Dendritic cell treated with granulocyte-macrophage colony-stimulating factor and Interleukin-4, amounts not matched to agents 40 ng/mL and 50 ng/mL, for 4 days (primary cell): ENCODE measurements around the gene FAM89A.

ENCODE experiments used
- H3K27ac Mint-ChIP-seq: one replicate; pipeline ENCODE4 v1.8.0; 2022; ENCODE audit warnings: mild to moderate bottlenecking, mixed read lengths
- H3K27me3 Mint-ChIP-seq: one replicate; pipeline ENCODE4 v1.8.0; 2022; ENCODE audit warnings: mild to moderate bottlenecking, mixed read lengths
- H3K36me3 Mint-ChIP-seq: one replicate; pipeline ENCODE4 v1.8.0; 2022; ENCODE audit warnings: low read depth, mixed read lengths
- H3K4me1 Mint-ChIP-seq: one replicate; pipeline ENCODE4 v1.8.0; 2022; ENCODE audit warnings: low read depth, mixed read lengths
- H3K4me3 Mint-ChIP-seq: one replicate; pipeline ENCODE4 v1.8.0; 2022; ENCODE audit warnings: mild to moderate bottlenecking, moderate library complexity, mixed read lengths
- H3K9me3 Mint-ChIP-seq: one replicate; pipeline ENCODE4 v1.8.0; 2022; ENCODE audit warnings: mixed read lengths
- intact Hi-C: fragments of 100-400 bp; cut with micrococcal nuclease; formaldehyde crosslinking; loops from one replicate; pipeline ENCODE4 v1.15.0; 2022

FAM89A gene

DNA sequence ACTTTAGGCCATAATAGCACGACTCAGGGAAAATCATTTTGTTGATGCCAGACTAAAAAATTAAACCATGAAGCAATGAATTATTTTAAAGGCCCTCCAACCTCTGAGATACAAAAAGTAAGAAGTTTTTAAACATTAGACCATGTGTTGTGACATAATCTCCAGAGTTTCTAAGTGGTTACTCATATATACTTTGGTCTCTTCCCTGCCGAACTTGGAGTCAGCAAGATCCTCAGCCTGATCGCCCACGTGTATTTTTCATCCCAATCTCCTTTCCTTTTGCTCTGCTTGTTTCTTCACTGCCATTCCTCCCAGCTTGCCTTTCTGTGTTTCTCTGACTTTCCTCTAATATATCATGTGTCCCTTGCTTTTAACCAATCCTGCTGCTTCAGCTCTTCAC is 57.4 kb downstream of the FAM89A start:
- intact Hi-C loops: loop anchor here (5.0 to 10.0 kb wide), 2 partner anchors 55 to 338 kb away; partner anchors contain the start of gene COG2
- Mint-ChIP-seq H3K36me3 (peaks cover 51% of the 10 kb centered on the region), H3K27me3 (no peaks in the 10 kb centered on the region), H3K4me3 (no peak overlapping the region), H3K9me3 (no peaks in the 10 kb centered on the region), H3K27ac (no peak overlapping the region), H3K4me1 (peaks cover 19% of the 10 kb centered on the region)

DNA sequence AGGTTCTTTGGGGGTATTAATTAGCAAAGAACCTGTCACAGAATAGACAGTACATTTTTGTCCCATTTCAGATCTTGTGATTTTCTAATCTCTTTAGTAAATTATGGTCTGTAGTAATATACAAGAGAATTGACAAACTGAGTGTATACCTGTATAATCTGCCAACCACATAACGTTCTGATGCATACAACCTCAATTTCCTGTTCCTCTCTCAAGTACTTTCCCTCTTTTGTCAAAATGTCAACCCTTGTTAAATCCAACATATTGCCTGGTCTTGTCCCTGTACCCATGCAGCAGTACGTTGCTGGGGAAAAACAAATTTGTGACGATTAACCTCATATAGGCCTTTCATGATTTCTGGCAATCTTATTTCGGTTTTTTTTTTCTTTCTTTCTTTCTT is 60.1 kb downstream of the FAM89A start:
- H3K9me3 Mint-ChIP-seq: no peaks in the 10 kb centered on the region
- intact Hi-C loops: loop anchor here (2.0 to 10.0 kb wide), 5 partner anchors 57 to 357 kb away; partner anchors contain the start of genes COG2, EXOC8, GNPAT and SPRTN
- H3K27ac Mint-ChIP-seq: no peak overlapping the region
- H3K4me1 Mint-ChIP-seq: peaks cover 33% of the 10 kb centered on the region
- no peaks in the 10 kb centered on the region for H3K27me3 Mint-ChIP-seq
- no peak overlapping the region for H3K4me3 Mint-ChIP-seq
- H3K36me3 Mint-ChIP-seq: peaks cover 46% of the 10 kb centered on the region

DNA sequence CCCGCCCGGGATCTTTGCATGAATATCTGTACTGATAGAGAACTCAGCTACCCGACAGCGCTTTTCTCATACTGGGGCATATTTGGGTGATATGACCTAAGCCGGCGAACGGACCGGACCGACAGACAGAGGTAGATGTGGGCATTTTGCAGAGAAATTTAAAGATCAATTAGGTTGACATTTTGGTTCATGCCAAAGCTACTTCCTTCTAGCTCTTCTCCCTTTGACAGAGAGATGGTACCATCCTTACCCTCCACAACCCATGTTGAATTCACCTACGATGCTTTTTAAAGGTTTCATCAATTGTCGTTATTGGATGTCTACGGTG is 60.7 kb downstream of the FAM89A start:
- no peaks in the 10 kb centered on the region for H3K9me3 Mint-ChIP-seq
- H3K27ac Mint-ChIP-seq: no peak overlapping the region
- H3K27me3 Mint-ChIP-seq: no peaks in the 10 kb centered on the region
- H3K36me3 Mint-ChIP-seq: peaks cover 48% of the 10 kb centered on the region
- no peak overlapping the region for H3K4me3 Mint-ChIP-seq
- H3K4me1 Mint-ChIP-seq: peaks cover 27% of the 10 kb centered on the region
- intact Hi-C loops: loop anchor here (2.0 to 5.0 kb wide), 3 partner anchors 63 to 358 kb away; partner anchors contain the start of genes EXOC8, GNPAT and SPRTN

DNA sequence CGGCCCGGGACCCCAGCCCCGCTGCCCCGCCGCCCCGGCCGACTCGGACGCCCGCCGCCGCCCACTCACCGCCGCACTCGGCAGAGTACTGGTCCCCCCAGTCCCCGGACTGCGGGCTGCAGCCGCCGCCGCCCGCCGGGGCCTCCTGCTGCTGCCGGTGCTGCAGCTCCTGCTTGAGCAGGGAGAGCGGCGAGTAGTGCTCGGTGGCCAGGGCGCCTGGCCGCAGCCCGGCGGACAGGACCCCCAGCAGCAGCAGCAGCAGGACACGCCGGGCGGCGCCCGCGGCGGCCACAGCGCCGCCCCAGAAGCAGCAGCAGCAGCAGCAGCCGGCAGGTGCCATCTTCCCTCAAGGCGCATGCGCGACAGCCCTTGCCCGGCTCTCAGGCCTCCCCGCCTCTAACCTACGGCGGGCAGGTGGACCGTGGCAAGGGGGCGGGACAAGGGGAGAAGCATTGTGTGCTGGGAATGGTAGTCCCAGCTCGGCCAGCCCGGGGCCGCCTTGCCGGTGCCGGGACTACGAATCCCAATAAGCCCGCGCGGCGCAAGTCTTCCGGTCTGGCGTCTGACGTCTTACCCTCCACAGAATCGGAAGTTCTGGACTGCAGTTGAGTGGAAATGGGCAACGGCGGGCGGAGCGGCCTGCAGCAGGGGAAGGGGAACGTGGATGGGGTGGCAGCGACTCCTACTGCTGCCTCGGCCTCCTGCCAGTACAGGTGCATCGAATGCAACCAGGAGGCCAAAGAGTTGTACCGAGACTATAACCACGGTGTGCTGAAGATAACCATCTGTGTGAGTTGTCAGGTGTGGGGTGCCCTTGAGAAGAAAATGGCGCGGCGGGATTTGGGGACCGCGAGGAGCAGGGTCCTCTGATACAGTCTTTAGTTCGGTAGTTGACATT is 61.3 kb downstream of the FAM89A start, which contains the start of the genes ARV1 and TTC13:
ARV1 (plus strand) TSS at position 604 of the 898 bp plus-strand sequence; CDS start at position 616, 12 bp downstream.
TTC13 (minus strand) TSS at position 371 of the 898 bp plus-strand sequence; CDS start at position 340, 31 bp downstream.
- Mint-ChIP-seq H3K27me3 (no peaks in the 10 kb centered on the region), H3K4me1 (peaks cover 26% of the 10 kb centered on the region), H3K27ac (peak within 1 kb of the TSS; percentile 86), H3K9me3 (no peaks in the 10 kb centered on the region), H3K36me3 (peaks cover 48% of the 10 kb centered on the region), H3K4me3 (peak within 1 kb of the TSS; percentile 83)
- intact Hi-C loops: loop anchor here (2.0 to 5.0 kb wide), 3 partner anchors 62 to 359 kb away; partner anchors contain the start of genes EXOC8, GNPAT and SPRTN

DNA sequence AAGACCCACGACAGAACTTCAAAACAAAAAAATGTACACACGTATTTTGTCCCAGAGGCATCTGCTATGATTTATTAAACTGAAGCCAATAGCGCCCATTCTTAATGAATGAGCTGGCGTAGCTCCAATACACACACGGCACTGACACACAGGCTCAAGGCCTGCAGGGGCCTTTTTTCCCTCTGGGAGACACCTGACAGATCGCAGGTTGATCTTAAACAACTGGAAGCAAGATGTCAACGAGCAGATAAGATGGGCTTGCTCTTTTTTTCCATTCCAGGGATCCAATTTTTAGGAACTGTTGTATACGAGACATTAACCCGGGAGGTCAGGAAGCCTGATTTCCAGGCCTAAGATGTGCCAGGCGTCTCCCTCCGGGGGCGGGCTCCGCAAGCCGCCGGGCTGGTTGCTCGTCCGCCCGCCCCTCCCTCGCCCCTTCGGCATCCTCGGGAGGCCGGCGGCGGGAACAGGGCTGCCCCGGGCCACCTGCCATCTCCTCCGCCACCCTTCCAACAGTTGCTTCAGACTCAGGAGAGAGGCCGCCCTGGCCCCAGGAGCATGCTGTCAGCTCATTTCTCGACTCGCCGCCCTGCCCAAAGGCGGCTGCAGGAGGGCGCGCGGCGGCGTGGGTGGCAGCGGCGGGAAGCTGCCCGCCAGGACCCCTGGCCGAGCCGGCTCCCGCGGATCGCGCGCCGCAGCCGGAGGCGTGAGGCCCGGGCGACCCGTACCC is 62.1 kb downstream of the FAM89A start:
- Mint-ChIP-seq H3K4me1 (peaks cover 31% of the 10 kb centered on the region), H3K36me3 (peaks cover 44% of the 10 kb centered on the region), H3K4me3 (peak overlapping the region; percentile 83), H3K27ac (peak overlapping the region; percentile 86), H3K9me3 (no peaks in the 10 kb centered on the region), H3K27me3 (no peaks in the 10 kb centered on the region)
- intact Hi-C loops: loop anchor here (2.0 to 5.0 kb wide), 3 partner anchors 61 to 359 kb away; partner anchors contain the start of genes EXOC8, GNPAT and SPRTN

DNA sequence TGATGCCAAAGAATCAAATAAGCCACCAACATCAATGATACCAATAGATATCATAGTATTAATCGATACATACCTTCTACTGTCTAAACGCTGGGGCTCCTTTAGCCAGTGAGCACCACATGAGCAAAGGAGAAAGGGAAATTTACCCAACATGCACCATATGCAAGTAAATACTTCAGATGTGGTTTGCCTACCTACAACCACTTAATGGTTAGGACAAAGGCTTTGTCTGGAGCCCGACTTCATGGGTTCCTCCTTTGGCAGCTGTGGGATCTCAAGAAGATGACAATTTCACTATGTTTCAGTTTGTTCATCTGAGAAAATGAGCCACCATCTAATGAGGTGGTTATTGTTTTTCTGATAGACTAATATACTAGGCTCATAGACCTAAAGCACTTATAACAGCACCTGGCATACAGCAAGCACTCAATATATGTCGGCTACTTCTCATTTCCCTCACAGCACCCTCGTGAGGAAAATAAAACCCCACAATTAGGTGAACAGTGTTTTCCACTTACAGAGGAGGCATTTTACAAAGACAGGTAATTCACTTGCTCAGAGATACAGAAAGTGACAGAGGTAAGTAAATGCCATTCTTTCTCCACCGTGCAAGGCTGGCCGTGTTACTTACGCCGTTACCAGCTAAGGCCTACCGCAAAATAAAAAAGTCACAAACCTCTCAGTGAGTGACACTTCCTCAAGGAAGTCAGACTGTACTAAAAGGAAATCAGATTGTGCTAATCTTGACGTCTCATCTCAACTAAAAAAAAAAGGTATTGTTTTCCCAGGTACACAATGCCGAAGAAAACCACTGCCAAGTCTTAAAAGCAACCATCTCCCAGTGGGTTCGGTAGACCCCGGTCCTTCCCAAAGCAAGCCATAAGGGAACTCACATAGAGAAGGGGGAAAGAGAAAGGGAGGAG is 63.0 kb downstream of the FAM89A start:
- intact Hi-C loops: loop anchor here (5.0 kb wide), 1 partner anchor 360 kb away; the partner anchor contains the start of genes EXOC8 and SPRTN
- Mint-ChIP-seq H3K36me3 (peaks cover 44% of the 10 kb centered on the region), H3K27ac (peak overlapping the region; percentile 86), H3K9me3 (no peaks in the 10 kb centered on the region), H3K4me3 (peak overlapping the region; percentile 83), H3K4me1 (peaks cover 40% of the 10 kb centered on the region), H3K27me3 (no peaks in the 10 kb centered on the region)

DNA sequence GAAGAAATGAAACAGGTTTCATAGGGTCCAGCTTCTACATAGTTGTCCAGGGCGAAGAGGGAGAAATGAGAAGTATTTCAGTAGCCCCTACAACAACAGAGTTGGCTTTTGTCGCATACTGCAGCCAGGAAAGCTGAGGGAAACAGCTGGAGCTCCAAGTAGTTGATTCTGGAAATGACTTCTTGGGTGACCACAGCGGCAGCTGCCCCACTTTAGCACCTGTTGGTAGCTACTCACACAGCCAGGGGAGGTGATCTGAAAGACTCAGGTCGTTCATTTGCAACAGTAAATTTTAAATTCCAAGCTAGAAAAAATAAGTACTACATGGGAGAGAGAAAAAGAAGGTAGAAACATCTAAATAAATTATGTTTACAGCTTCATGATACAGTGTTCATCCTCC is 63.7 kb downstream of the FAM89A start:
- peaks cover 46% of the 10 kb centered on the region for H3K4me1 Mint-ChIP-seq
- peak overlapping the region; percentile 86 for H3K27ac Mint-ChIP-seq
- intact Hi-C loops: loop anchor here (5.0 kb wide), 1 partner anchor 361 kb away; the partner anchor contains the start of genes EXOC8 and SPRTN
- peaks cover 44% of the 10 kb centered on the region for H3K36me3 Mint-ChIP-seq
- H3K27me3 Mint-ChIP-seq: no peaks in the 10 kb centered on the region
- no peaks in the 10 kb centered on the region for H3K9me3 Mint-ChIP-seq
- no peak overlapping the region for H3K4me3 Mint-ChIP-seq

DNA sequence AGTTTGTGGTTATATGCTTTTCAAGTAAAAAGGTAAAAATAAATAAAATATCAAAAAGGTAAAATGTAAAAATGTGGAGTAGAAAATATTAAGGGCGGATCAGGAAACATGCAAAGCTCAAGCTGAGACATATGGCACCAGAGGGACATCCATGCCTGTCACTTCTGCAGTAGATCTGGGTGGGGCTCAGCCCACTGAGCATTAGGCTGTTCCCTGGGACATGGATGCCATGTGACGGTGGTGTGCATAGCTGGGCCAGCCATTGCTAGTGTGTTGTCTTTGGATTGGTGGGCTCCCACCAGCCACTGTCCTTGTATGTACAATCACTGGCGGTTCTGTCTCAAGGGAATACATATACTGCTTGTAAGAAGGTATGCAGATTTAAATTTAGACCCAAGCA is 64.4 kb downstream of the FAM89A start:
- Mint-ChIP-seq H3K4me3 (no peak overlapping the region), H3K9me3 (no peaks in the 10 kb centered on the region), H3K4me1 (peaks cover 50% of the 10 kb centered on the region), H3K36me3 (peaks cover 46% of the 10 kb centered on the region), H3K27me3 (no peaks in the 10 kb centered on the region), H3K27ac (no peak overlapping the region)
- intact Hi-C loops: loop anchor here (5.0 kb wide), 1 partner anchor 362 kb away; the partner anchor contains the start of genes EXOC8 and SPRTN

DNA sequence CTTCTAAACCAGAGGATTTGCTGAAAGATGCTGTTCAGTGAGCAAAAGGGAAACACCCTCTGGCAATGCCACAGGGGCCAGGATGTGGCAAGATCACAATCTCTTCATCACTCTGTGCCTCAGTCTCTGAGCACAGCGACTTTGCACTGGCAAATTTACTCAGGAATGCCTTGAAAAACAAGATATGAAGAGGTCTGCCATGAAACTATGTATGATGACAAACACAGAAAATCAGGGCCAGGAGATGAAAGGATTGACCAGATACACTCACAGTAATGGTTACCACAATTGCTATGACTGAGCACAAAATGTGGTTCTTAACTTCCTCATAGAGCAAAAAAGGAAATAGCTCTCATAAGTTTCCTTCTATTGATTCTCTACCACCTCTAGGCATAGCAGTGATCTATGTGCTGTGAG is 67.2 kb downstream of the FAM89A start:
- H3K36me3 Mint-ChIP-seq: peaks cover 52% of the 10 kb centered on the region
- intact Hi-C loops: no loop called here
- H3K4me3 Mint-ChIP-seq: no peak overlapping the region
- peaks cover 73% of the 10 kb centered on the region for H3K4me1 Mint-ChIP-seq
- H3K27me3 Mint-ChIP-seq: no peaks in the 10 kb centered on the region
- H3K9me3 Mint-ChIP-seq: no peaks in the 10 kb centered on the region
- peak overlapping the region; percentile 82 for H3K27ac Mint-ChIP-seq

DNA sequence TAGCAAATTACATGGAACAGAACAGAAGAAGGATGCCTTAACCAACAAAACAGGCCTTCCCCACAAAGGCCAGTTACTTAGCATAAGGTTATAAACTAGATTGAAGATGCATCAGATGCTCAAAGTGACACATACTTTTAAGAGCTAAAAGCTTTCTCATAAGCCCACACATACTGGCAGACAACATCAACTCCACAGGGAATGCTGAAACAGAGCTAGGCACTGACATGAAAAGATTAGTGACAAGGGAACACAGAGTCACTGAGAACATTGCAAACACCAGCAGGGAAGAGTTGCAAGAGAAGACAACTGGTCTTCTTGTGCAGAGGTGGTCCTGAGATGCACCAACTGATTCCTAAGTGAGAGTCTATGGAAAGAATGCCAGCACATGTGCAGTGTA is 68.3 kb downstream of the FAM89A start:
- intact Hi-C loops: no loop called here
- Mint-ChIP-seq H3K27me3 (no peaks in the 10 kb centered on the region), H3K4me3 (no peak overlapping the region), H3K4me1 (peaks cover 65% of the 10 kb centered on the region), H3K36me3 (peaks cover 52% of the 10 kb centered on the region), H3K9me3 (no peaks in the 10 kb centered on the region), H3K27ac (peak overlapping the region; percentile 82)

DNA sequence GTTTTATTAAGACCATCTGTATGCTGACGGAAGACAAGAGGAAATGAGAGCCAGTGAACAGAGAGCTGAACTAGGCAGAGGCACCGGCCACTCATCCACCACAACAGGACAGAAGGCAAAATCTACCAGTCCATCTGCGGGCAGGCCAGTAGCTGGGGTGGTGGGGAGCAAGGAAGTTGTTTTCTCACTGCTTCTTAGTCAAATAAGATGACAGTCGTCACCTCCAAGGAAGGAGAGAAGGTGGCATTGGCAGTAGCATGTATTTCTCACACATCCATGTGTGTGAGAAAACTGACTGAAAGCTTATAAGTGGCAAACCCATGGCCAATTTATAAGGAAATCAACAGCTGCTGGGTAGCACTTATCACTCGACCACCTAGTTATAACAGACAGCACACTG is 69.6 kb downstream of the FAM89A start:
- intact Hi-C loops: no loop called here
- no peaks in the 10 kb centered on the region for H3K27me3 Mint-ChIP-seq
- H3K4me1 Mint-ChIP-seq: peaks cover 55% of the 10 kb centered on the region
- no peak overlapping the region for H3K27ac Mint-ChIP-seq
- peaks cover 39% of the 10 kb centered on the region for H3K36me3 Mint-ChIP-seq
- peaks cover 1% of the 10 kb centered on the region for H3K9me3 Mint-ChIP-seq
- H3K4me3 Mint-ChIP-seq: no peak overlapping the region
